ENCODE data around the gene CELF2. TPM values are rescaled to one million over a fixed set of nuclear protein-coding genes. Genes with fewer than 3 reads are reported as not detected.
"Not testable (repeated sequence)": the region's sequence is repeated elsewhere in the genome, so short reads cannot be mapped to it uniquely, and the experiment has no call there.

CELF2 gene
- total RNA-seq, 1 donor from 2014 or later, result 27.5 TPM

GRCh38 chr10:11364241-11364640 lies 346.6 kb downstream of the CELF2 start:
- TF ChIP-seq CTCF (IDR thresholded peaks at IDR 0.05; ENCODE audit: unreplicated experiment), result no peak
- Mint-ChIP-seq H3K9me3 (ENCODE audit: unreplicated experiment) (no peaks in the 10 kb centered on the region), H3K27me3 (ENCODE audit: unreplicated experiment) (peaks cover 10% of the 10 kb centered on the region), H3K4me3 (ENCODE audit: unreplicated experiment) (no peak overlapping the region), H3K4me1 (ENCODE audit: unreplicated experiment) (peaks cover 19% of the 10 kb centered on the region), H3K36me3 (ENCODE audit: low read depth, unreplicated experiment) (peaks cover 11% of the 10 kb centered on the region), H3K27ac (ENCODE audit: unreplicated experiment) (no peak overlapping the region)
- no peak for DNase-seq (ENCODE audit: low spot score)

GRCh38 chr10:11366889-11367288 lies 349.2 kb downstream of the CELF2 start:
- H3K36me3 Mint-ChIP-seq (ENCODE audit: low read depth, unreplicated experiment); DNase-seq (ENCODE audit: low spot score); H3K27me3 Mint-ChIP-seq (ENCODE audit: unreplicated experiment); H3K4me3 Mint-ChIP-seq (ENCODE audit: unreplicated experiment); H3K27ac Mint-ChIP-seq (ENCODE audit: unreplicated experiment); H3K9me3 Mint-ChIP-seq (ENCODE audit: unreplicated experiment): not testable (repeated sequence)
- peaks cover 17% of the 10 kb centered on the region for H3K4me1 Mint-ChIP-seq (ENCODE audit: unreplicated experiment)

GRCh38 chr10:11367505-11367904 lies 349.8 kb downstream of the CELF2 start:
- H3K27me3 Mint-ChIP-seq (ENCODE audit: unreplicated experiment), result peaks cover 7% of the 10 kb centered on the region
- no peak overlapping the region for H3K4me3 Mint-ChIP-seq (ENCODE audit: unreplicated experiment)
- H3K4me1 Mint-ChIP-seq (ENCODE audit: unreplicated experiment), result peaks cover 17% of the 10 kb centered on the region
- no peaks in the 10 kb centered on the region for H3K9me3 Mint-ChIP-seq (ENCODE audit: unreplicated experiment)
- no peak for DNase-seq (ENCODE audit: low spot score)
- H3K27ac Mint-ChIP-seq (ENCODE audit: unreplicated experiment), result no peak overlapping the region
- H3K36me3 Mint-ChIP-seq (ENCODE audit: low read depth, unreplicated experiment), result peaks cover 7% of the 10 kb centered on the region
- no peak for TF ChIP-seq CTCF (IDR thresholded peaks at IDR 0.05; ENCODE audit: unreplicated experiment)

- Mint-ChIP-seq H3K27me3 (ENCODE audit: unreplicated experiment) (peaks cover 2% of the 10 kb centered on the region), H3K36me3 (ENCODE audit: low read depth, unreplicated experiment) (peaks cover under 1% of the 10 kb centered on the region), H3K27ac (ENCODE audit: unreplicated experiment) (peak overlapping the region; percentile 10), H3K9me3 (ENCODE audit: unreplicated experiment) (no peaks in the 10 kb centered on the region), H3K4me3 (ENCODE audit: unreplicated experiment) (no peak overlapping the region), H3K4me1 (ENCODE audit: unreplicated experiment) (peaks cover 2% of the 10 kb centered on the region)
- no peak for DNase-seq (ENCODE audit: low spot score)
- TF ChIP-seq CTCF (IDR thresholded peaks at IDR 0.05; ENCODE audit: unreplicated experiment), result no peak
Measured at GRCh38 chr10:11373717-11374171, 356.1 kb downstream of the CELF2 start.

GRCh38 chr10:11377267-11377666 lies 359.6 kb downstream of the CELF2 start:
- no peak for TF ChIP-seq CTCF (IDR thresholded peaks at IDR 0.05; ENCODE audit: unreplicated experiment)
- peaks cover 2% of the 10 kb centered on the region for H3K4me1 Mint-ChIP-seq (ENCODE audit: unreplicated experiment)
- H3K36me3 Mint-ChIP-seq (ENCODE audit: low read depth, unreplicated experiment), result no peaks in the 10 kb centered on the region
- no peaks in the 10 kb centered on the region for H3K9me3 Mint-ChIP-seq (ENCODE audit: unreplicated experiment)
- DNase-seq (ENCODE audit: low spot score), result no peak
- H3K27me3 Mint-ChIP-seq (ENCODE audit: unreplicated experiment), result peaks cover 5% of the 10 kb centered on the region
- H3K4me3 Mint-ChIP-seq (ENCODE audit: unreplicated experiment), result no peak overlapping the region
- H3K27ac Mint-ChIP-seq (ENCODE audit: unreplicated experiment), result no peak overlapping the region
